GM12872 (cell line): Measurements from ENCODE around the gene HIF1AN.

Experiments
- TF ChIP-seq, protein P1 (sequence below): IDR thresholded peaks from 3 replicates; pipeline ENCODE4 v1.5.1; 2011; ENCODE audit warnings: low read depth, mild to moderate bottlenecking, low read length, moderate library complexity; ENCODE audit not compliant: insufficient read depth

The HIF1AN gene

GRCh38 chr10:100522107-100522801 lies 13.5 kb upstream of the HIF1AN start:
- TF ChIP-seq, protein P1, sequence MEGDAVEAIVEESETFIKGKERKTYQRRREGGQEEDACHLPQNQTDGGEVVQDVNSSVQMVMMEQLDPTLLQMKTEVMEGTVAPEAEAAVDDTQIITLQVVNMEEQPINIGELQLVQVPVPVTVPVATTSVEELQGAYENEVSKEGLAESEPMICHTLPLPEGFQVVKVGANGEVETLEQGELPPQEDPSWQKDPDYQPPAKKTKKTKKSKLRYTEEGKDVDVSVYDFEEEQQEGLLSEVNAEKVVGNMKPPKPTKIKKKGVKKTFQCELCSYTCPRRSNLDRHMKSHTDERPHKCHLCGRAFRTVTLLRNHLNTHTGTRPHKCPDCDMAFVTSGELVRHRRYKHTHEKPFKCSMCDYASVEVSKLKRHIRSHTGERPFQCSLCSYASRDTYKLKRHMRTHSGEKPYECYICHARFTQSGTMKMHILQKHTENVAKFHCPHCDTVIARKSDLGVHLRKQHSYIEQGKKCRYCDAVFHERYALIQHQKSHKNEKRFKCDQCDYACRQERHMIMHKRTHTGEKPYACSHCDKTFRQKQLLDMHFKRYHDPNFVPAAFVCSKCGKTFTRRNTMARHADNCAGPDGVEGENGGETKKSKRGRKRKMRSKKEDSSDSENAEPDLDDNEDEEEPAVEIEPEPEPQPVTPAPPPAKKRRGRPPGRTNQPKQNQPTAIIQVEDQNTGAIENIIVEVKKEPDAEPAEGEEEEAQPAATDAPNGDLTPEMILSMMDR, result no peak

GRCh38 chr10:100522945-100523344 lies 12.8 kb upstream of the HIF1AN start:
- TF ChIP-seq, protein P1, result no peak

- TF ChIP-seq, protein P1, result no peak
Measured at GRCh38 chr10:100524206-100524605, 11.5 kb upstream of the HIF1AN start.

DNA sequence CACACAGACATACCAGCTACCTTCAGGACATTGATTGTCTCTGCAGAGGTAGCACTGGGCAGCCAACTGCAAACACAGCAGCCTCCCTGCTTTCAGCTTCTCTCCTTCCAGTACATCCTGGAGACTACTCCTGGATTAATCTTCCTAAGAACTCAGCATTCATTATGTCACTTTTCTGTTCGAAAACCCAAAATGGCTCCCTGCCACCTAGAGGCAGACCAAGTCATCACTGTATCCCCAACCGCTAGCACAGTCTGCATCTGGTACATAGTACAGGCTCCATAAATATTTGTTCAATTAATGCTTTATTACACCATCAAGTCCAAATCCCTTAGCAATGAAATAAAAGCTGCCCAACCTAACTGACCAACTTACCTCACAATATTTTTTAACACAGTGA lies 11.1 kb upstream of the HIF1AN start:
- TF ChIP-seq, protein P1, result no peak

DNA sequence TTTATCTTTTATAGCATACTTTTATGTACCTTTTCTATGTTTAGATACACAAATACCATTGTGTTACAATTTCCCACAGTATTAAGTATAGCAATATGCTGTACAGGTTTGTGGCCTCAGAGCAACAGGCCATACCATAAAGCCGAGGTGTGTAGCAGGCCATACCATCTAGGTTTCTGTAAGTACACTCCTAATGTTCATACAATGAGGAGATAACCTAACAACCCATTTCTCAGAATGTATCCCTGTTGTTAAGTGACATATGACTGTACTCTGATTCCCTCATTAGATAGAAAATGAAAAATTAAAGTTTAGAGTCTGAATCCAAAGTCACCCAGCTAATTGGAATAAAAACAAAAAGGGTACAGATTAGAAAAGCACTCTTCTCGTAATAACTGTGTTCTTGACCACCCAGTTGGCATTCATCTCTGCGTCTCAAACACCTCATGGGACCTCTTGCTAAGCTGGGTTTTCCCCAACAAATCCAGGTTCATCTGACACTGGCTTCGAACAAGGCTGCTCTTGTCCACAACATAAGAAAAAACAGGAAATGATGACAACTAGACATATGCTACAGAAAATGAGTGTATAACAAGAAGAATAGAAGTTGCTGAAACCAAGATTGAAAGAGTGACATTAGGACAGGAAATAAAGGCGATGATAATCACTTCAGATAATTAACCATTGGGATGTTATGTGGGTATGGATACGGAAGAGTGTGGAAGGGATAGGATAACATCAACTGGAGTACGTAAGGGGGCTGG lies 7.4 kb upstream of the HIF1AN start:
- TF ChIP-seq, protein P1, result no peak

- TF ChIP-seq, protein P1, result no peak
Measured at GRCh38 chr10:100528921-100529474, 6.7 kb upstream of the HIF1AN start.

DNA sequence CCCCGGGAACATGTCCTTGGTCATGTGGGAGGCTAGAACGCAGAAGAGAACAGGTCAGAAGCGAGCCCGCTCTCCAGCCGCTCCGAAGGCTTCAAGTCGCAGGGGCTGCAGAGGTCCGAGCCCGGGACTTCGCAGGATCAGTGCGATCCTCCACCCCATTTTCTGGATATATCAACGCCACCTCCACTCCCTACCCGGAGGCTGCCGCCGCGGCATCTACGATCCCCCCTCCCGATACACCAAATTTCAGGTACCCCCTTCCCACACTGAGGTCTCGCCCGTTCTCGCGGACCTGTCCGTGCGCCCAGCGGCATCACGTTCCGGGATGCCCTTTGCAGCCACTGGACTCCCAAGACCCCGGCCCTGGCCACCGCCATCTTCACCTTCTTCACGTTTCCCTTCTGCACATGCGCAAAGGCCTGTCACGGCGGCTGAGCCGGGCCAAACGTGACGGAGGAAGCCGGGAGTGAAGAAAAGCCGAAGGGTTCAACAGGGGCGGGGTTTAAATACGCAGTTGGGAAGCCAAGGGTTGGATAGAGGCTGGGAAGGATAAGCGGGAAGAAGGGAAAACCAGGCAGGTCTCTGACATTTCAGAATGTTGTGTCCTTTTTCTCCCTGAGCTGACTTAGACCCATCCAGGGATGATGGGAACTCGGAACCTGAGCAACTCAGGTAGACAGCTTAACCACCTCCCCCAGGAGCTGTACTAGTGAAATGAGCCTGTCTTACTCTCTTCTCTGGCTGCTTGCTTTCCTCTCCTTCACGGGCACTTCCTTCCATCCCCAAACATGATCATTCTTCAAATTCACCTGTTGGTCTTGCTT lies 6.1 kb upstream of the HIF1AN start, which contains the start of gene NDUFB8:
Gene NDUFB8, minus strand, starts transcription at position 397 of the 824 bp plus-strand sequence. Its CDS starts 20 bp downstream, at position 377.
- TF ChIP-seq, protein P1, result no peak
